ENCODE data around the gene ADM.

ADM gene

DNA sequence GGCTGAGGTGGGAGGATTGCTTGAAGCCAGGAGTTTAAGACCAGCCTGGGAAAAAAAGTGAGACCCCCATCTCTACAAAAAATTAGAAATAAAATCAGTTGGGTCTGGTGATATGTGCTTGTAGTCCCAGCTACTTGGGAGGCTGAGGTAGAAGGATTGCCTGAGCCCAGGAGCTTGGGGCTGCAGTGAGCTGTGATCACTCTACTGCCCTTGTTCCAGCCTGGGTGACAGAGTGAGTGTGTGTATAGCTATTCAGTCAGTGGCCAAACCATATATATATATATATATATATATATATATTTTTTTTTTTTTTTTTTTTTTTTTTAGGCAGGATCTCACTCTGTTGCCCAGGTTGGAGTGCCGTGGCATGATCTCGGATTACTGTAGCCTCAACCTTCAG, 24.5 kb downstream of the ADM start:
- no peaks in the 10 kb centered on the region for H3K36me3 Mint-ChIP-seq (ENCODE audit: insufficient read depth)
- no peaks in the 10 kb centered on the region for H3K9me3 Mint-ChIP-seq
- no peak overlapping the region for H3K4me3 Mint-ChIP-seq
- ATAC-seq (replicated peaks; ENCODE audit: extremely low read depth, poor library complexity, severe bottlenecking), result no peak
- H3K4me1 Mint-ChIP-seq, result no peaks in the 10 kb centered on the region
- peaks cover 45% of the 10 kb centered on the region for H3K27me3 Mint-ChIP-seq
- no peak overlapping the region for H3K27ac Mint-ChIP-seq (ENCODE audit: low read depth)
- DNase-seq (ENCODE audit: low spot score in 2 of 2), result no peak

DNA sequence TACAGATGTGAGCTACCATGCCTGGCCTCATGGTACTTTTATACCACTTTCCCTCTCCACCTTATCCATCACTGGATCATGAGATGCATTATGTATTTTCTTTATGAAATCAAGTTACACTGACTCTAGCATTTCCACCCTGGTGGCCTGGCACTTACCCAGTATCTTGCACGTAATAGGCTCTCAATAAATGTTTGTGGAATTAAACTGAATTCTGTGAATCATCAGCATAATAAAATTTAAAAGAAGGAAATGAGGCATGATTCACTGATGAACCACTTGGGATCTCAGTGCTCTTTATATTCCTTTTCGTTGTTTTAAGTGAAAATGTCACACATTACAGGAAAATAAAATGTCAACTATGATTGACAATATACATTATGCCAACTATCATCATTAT, 25.1 kb downstream of the ADM start:
- no peak for DNase-seq (ENCODE audit: low spot score in 2 of 2)
- Mint-ChIP-seq H3K36me3 (ENCODE audit: insufficient read depth) (no peaks in the 10 kb centered on the region), H3K27me3 (peaks cover 45% of the 10 kb centered on the region), H3K4me1 (no peaks in the 10 kb centered on the region), H3K9me3 (no peaks in the 10 kb centered on the region), H3K27ac (ENCODE audit: low read depth) (no peak overlapping the region), H3K4me3 (no peak overlapping the region)
- no peak for ATAC-seq (replicated peaks; ENCODE audit: extremely low read depth, poor library complexity, severe bottlenecking)

DNA sequence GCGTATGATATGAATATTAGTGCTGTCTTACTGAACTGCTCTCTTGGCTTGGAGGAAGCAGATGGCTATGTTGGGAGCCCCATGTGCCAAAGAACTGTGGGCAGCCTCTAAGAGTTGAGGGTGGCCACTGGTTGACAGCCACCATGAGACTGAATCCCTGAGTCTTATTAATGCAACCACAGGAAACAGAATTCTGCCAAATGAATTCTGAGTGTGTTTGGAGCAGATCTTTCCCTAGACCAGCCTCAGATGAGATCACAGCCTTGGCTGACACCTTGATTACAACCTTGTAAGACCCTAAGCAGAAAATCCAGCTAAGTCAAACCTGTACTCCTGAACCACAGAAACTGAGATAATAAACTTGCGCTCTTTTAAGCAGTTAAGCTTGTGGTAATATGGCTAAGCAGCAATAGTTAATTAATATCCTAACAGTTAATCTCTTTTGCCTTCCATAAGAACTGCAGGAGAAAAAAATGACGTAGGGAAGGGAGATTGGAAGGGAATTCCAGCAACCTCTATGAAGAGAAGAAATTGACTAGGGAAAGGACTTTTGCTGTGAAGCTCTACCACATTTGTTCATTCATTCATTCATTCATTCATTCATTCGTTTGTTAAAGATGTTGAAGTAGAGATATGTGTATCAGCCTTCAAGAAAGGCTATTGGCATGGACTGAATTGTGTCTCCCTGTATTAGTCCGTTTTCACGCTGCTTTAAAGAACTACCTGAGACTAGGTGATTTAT, 26.8 kb downstream of the ADM start:
- no peak overlapping the region for H3K27ac Mint-ChIP-seq (ENCODE audit: low read depth)
- ATAC-seq (replicated peaks; ENCODE audit: extremely low read depth, poor library complexity, severe bottlenecking), result no peak
- no peaks in the 10 kb centered on the region for H3K9me3 Mint-ChIP-seq

DNA sequence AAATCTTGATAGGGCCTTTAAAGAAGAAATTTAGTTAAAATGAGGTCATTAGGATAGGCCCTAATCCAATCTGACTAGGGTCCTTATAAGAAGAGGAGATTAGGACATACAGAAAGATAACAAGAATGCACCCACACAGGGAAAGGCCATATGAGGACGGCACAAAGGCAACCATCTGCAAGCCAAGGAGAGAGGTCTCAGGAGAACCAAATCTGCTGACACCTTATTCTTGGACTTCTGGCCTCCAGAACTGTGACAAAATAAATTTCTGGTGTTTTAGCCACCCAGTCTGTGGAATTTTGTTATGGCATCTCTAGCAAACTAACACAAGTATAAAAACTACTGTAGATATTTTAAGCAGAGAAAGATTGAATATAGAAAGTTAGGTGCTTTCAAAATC, 28.6 kb downstream of the ADM start:
- Mint-ChIP-seq H3K36me3 (ENCODE audit: insufficient read depth) (no peaks in the 10 kb centered on the region), H3K27me3 (peaks cover 46% of the 10 kb centered on the region), H3K27ac (ENCODE audit: low read depth) (no peak overlapping the region), H3K4me3 (no peak overlapping the region), H3K9me3 (no peaks in the 10 kb centered on the region), H3K4me1 (no peaks in the 10 kb centered on the region)
- no peak for DNase-seq (ENCODE audit: low spot score in 2 of 2)
- no peak for ATAC-seq (replicated peaks; ENCODE audit: extremely low read depth, poor library complexity, severe bottlenecking)

More for the DNA sequence above, 26.8 kb downstream of the ADM start:
- no peak for DNase-seq (ENCODE audit: low spot score in 2 of 2)
- peaks cover 37% of the 10 kb centered on the region for H3K27me3 Mint-ChIP-seq
- no peak overlapping the region for H3K4me3 Mint-ChIP-seq
- no peaks in the 10 kb centered on the region for H3K36me3 Mint-ChIP-seq (ENCODE audit: insufficient read depth)
- H3K4me1 Mint-ChIP-seq, result no peaks in the 10 kb centered on the region

DNA sequence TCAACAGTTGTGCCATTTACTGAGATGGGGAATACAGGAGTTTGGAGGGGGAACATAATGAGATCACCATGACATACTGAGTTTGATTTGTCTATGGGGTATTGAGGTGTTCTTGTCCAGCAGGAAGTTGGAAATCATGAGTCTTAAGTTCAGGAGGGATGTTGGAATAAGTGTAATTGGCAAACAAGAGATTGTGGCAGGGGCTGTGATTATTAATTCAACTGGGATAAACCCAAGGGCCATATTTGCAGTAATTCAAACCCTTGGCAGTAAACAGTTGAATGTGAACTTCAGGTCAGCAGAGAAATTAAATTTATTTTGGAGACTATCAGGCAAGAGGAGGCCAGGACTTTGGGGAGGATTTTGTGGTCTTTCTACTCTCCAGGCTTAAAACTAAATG, 33.4 kb downstream of the ADM start:
- DNase-seq (ENCODE audit: low spot score in 2 of 2), result no peak
- H3K36me3 Mint-ChIP-seq (ENCODE audit: insufficient read depth), result no peaks in the 10 kb centered on the region
- no peak for ATAC-seq (replicated peaks; ENCODE audit: extremely low read depth, poor library complexity, severe bottlenecking)
- no peak overlapping the region for H3K4me3 Mint-ChIP-seq
- no peaks in the 10 kb centered on the region for H3K4me1 Mint-ChIP-seq
- H3K27ac Mint-ChIP-seq (ENCODE audit: low read depth), result no peak overlapping the region
- peaks cover 66% of the 10 kb centered on the region for H3K27me3 Mint-ChIP-seq
- no peaks in the 10 kb centered on the region for H3K9me3 Mint-ChIP-seq

DNA sequence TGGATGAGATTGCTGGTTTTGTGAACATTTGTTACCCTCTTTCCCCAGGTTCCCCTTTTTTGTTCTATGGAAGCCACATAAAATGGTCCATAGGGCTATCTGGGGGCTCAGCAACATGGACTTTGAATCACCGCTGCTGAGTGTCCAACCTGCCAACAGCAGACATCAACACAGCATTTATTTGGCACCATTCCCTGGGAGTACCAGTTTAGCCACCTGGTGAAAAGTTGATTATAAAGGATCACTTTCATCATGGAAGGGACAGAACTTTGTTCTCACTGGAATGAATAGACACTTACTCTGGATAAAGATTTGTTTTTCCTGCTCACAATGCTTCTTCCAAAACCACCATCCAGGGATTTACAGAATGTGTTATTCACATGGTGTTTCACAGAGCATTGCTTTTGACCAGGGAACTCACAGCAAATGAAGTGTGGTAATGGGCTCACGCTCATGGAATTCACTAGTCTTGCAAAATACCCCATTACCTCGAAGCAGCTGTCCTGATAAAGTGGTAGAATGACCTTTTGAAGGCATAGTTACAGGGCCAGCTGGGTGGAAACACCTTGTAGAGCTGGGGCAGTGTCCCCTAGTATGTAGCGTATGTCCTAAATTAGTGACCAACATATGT, 43.9 kb downstream of the ADM start:
- no peak overlapping the region for H3K27ac Mint-ChIP-seq (ENCODE audit: low read depth)
- no peaks in the 10 kb centered on the region for H3K36me3 Mint-ChIP-seq (ENCODE audit: insufficient read depth)
- DNase-seq (ENCODE audit: low spot score in 2 of 2) (no peak), ATAC-seq (replicated peaks; ENCODE audit: extremely low read depth, poor library complexity, severe bottlenecking) (no peak)
- H3K4me3 Mint-ChIP-seq, result no peak overlapping the region
- H3K27me3 Mint-ChIP-seq, result peaks cover 37% of the 10 kb centered on the region
- no peaks in the 10 kb centered on the region for H3K9me3 Mint-ChIP-seq
- H3K4me1 Mint-ChIP-seq, result no peaks in the 10 kb centered on the region

DNA sequence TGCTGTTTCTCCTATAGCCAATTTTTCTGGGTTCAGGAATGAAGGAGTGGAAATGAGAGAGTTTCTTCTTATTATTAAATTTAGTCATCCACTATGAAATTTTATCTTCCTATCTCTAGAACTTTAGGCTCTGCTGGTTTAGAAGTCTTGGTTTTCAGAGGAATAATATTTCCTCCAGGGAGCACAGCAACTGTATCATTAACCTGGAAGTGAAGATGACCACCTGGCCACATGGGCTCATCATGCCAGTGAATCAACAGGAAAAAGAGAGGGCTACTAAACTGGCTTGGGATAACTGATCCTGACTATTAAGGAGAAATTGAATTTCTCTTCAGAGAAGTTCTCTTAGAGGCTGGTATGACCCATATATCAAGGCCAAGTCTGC, 44.4 kb downstream of the ADM start:
- ATAC-seq (replicated peaks; ENCODE audit: extremely low read depth, poor library complexity, severe bottlenecking) (no peak), DNase-seq (ENCODE audit: low spot score in 2 of 2) (no peak)
- Mint-ChIP-seq H3K4me3 (no peak overlapping the region), H3K27me3 (peaks cover 39% of the 10 kb centered on the region), H3K4me1 (no peaks in the 10 kb centered on the region), H3K9me3 (no peaks in the 10 kb centered on the region), H3K27ac (ENCODE audit: low read depth) (no peak overlapping the region), H3K36me3 (ENCODE audit: insufficient read depth) (no peaks in the 10 kb centered on the region)

DNA sequence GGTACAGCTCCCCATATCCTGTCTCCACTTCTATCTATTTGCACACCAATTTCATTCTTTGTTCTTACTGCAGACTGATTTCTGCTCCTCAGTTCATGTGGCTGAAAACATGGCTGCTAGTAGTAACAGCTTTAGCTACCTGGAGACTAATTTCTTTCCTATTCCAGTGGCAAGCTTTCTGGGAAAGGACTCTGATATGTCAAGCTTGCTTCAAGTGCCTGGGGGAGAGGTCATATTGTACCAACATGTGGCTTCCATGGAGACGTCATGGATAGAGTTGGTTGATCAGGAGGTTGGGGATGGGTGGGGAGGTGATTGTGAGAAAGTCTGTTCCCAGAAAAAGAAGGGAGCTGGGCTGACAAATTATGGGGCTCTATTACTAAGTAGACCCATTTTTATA, 44.9 kb downstream of the ADM start:
- Mint-ChIP-seq H3K4me1 (no peaks in the 10 kb centered on the region), H3K4me3 (no peak overlapping the region), H3K36me3 (ENCODE audit: insufficient read depth) (no peaks in the 10 kb centered on the region), H3K9me3 (no peaks in the 10 kb centered on the region), H3K27ac (ENCODE audit: low read depth) (no peak overlapping the region), H3K27me3 (peaks cover 44% of the 10 kb centered on the region)
- DNase-seq (ENCODE audit: low spot score in 2 of 2) (no peak), ATAC-seq (replicated peaks; ENCODE audit: extremely low read depth, poor library complexity, severe bottlenecking) (no peak)

DNA sequence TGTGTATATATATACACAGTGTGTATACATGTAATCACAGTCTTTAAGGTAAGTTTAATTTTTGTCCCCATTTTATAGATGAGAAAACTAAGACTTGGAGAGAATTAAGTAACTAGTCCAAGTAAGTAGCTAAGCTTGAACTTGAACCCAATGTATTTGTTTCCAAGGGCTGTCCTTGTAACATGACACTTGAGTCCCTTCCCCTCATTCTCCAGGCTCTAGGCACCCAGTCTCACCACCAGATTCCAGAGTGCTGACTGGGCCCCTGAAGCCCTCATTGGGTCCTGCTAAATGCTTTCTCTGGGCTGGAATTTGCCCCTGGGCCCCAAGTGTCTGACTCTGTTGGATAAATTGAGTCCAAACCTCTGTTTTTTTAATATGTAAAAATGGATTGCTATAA, 45.5 kb downstream of the ADM start:
- no peaks in the 10 kb centered on the region for H3K9me3 Mint-ChIP-seq
- H3K4me1 Mint-ChIP-seq, result no peaks in the 10 kb centered on the region
- H3K4me3 Mint-ChIP-seq, result no peak overlapping the region
- no peaks in the 10 kb centered on the region for H3K36me3 Mint-ChIP-seq (ENCODE audit: insufficient read depth)
- H3K27me3 Mint-ChIP-seq, result peaks cover 48% of the 10 kb centered on the region
- no peak for DNase-seq (ENCODE audit: low spot score in 2 of 2)
- no peak for ATAC-seq (replicated peaks; ENCODE audit: extremely low read depth, poor library complexity, severe bottlenecking)
- no peak overlapping the region for H3K27ac Mint-ChIP-seq (ENCODE audit: low read depth)

DNA sequence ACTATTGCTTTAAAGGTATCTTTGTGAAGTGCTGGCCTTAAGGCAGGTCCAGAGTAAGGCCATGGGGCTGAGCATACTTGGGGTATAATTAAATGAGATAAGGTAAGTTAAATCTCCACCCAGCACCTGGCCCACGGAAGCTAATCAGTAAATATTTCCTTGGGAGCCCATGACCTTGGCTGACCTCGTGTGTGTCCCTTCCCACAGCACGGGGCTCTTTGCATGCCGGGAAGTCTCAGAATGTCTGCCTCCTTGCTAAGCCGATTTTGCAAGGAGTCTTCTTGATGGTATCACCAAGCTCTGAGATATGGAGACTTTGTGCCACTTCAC, 46.5 kb downstream of the ADM start:
- Mint-ChIP-seq H3K27me3 (peaks cover 51% of the 10 kb centered on the region), H3K4me1 (no peaks in the 10 kb centered on the region), H3K4me3 (no peak overlapping the region), H3K36me3 (ENCODE audit: insufficient read depth) (peaks cover 2% of the 10 kb centered on the region), H3K27ac (ENCODE audit: low read depth) (no peak overlapping the region), H3K9me3 (no peaks in the 10 kb centered on the region)
- no peak for DNase-seq (ENCODE audit: low spot score in 2 of 2)
- no peak for ATAC-seq (replicated peaks; ENCODE audit: extremely low read depth, poor library complexity, severe bottlenecking)

DNA sequence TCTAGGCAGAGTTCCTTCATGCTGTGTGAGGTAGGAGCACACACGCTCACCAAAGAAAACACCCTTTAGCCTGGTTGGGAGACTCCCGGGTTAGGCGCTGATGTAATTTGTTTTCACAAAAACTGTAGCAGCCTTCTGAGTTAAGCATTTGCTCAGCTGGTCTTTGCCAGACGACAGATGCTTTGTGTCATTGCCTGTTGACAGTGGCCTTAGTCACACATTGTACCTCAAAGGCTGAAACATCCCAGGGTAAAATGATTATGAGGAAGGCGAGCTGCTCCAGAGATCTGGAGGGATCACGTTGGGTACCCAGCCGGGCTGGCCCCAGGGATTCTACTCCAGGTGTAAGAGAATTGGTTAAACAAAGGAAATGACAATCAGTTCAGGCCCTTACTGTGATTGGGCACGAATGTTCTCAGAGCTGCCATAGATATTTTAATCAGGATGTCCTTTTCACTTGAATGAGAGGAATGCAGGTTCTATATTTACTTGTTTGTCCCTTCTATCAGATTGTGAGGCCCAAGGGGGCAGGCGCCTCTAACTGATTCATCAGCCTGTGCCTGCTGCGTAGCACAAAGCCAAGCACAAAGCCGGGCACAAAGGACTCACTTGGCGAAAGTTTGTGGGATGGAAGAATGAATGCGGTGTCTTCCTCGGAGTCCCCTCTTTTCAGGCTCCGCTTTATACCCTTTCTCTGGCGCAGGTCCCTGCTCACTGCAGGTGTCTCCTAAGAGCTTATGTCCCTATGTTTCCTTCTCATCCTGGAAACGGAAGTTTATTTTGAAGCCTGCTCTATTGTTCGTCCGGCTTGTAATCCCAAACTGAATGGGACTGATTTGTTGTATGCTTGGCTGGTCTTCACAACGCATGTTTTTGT, 47.1 kb downstream of the ADM start:
- Mint-ChIP-seq H3K27me3 (peaks cover 52% of the 10 kb centered on the region), H3K36me3 (ENCODE audit: insufficient read depth) (peaks cover 2% of the 10 kb centered on the region), H3K9me3 (no peaks in the 10 kb centered on the region), H3K4me1 (no peaks in the 10 kb centered on the region), H3K27ac (ENCODE audit: low read depth) (no peak overlapping the region), H3K4me3 (no peak overlapping the region)
- DNase-seq (ENCODE audit: low spot score in 2 of 2) (no peak), ATAC-seq (replicated peaks; ENCODE audit: extremely low read depth, poor library complexity, severe bottlenecking) (no peak)

DNA sequence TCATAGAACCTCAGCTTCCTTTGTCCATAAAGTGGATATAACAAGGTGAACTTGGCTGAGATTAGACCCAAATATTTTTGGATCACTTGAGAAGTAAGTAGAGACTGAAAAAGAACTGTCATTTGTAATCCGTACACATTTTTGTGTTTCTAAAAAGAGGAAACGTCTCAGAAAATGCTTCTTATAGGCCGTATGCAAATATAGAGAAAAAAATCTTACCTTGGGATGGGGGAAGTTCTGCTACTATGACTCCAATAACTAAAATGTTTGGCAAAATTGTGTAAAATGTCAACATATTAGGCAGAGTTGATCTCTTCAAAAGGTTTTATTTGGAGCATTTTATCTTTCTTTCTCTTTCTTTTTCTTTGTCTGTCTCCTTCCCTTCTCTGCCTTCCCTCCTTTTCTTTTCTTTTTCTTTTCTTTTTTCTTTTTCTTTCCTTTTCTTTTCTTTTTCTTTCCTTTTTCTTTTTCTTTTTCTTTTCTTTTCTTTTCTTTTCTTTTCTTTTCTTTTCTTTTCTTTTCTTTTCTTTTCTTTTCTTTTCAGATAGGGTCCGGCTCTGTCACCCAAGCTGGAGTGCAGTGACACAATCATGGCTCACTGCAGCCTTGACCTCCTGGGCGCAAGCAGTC, 48.2 kb downstream of the ADM start:
- H3K9me3 Mint-ChIP-seq, result no peaks in the 10 kb centered on the region
- H3K27ac Mint-ChIP-seq (ENCODE audit: low read depth), result no peak overlapping the region
- no peak overlapping the region for H3K4me3 Mint-ChIP-seq
- ATAC-seq (replicated peaks; ENCODE audit: extremely low read depth, poor library complexity, severe bottlenecking) (no peak), DNase-seq (ENCODE audit: low spot score in 2 of 2) (no peak)
- peaks cover 2% of the 10 kb centered on the region for H3K36me3 Mint-ChIP-seq (ENCODE audit: insufficient read depth)
- peaks cover 56% of the 10 kb centered on the region for H3K27me3 Mint-ChIP-seq
- H3K4me1 Mint-ChIP-seq, result no peaks in the 10 kb centered on the region

All from central memory CD8-positive, alpha-beta T cell (primary cell).